ENCODE data around the gene ATP5PD.
"Not testable (repeated sequence)": the region's sequence is repeated elsewhere in the genome, so short reads cannot be mapped to it uniquely, and the experiment has no call there.

ATP5PD gene

GRCh38 chr17:75048249-75048878 is 1.6 kb upstream of the ATP5PD start:
- Mint-ChIP-seq H3K9me3 (no peaks in the 10 kb centered on the region), H3K36me3 (peaks cover 8% of the 10 kb centered on the region), H3K27ac (peak overlapping the region; percentile 94), H3K4me3 (peak overlapping the region; percentile 96), H3K4me1 (peaks cover 22% of the 10 kb centered on the region), H3K27me3 (no peaks in the 10 kb centered on the region)
- ATAC-seq (ENCODE audit: low read depth) (no peak), DNase-seq (ENCODE audit: low spot score in 2 of 2) (no peak)

GRCh38 chr17:75047398-75048098 is 779 bp upstream of the ATP5PD start:
- Mint-ChIP-seq H3K27me3 (no peaks in the 10 kb centered on the region), H3K4me3 (peak overlapping the region; percentile 96), H3K27ac (peak overlapping the region; percentile 94), H3K4me1 (peaks cover 19% of the 10 kb centered on the region), H3K9me3 (no peaks in the 10 kb centered on the region), H3K36me3 (peaks cover 4% of the 10 kb centered on the region)
- DNase-seq (ENCODE audit: low spot score in 2 of 2): no peak
- peak; percentile 1 for ATAC-seq (ENCODE audit: low read depth)

- Mint-ChIP-seq H3K27ac (peak overlapping the region; percentile 94), H3K4me3 (peak overlapping the region; percentile 99), H3K4me1 (peaks cover 19% of the 10 kb centered on the region)
- ATAC-seq (ENCODE audit: low read depth); H3K9me3 Mint-ChIP-seq; DNase-seq (ENCODE audit: low spot score in 2 of 2); H3K27me3 Mint-ChIP-seq; H3K36me3 Mint-ChIP-seq: not testable (repeated sequence)
These were observed 793 bp downstream of the ATP5PD start for GRCh38 chr17:75045946-75046406.

- ATAC-seq (ENCODE audit: low read depth) (no peak), DNase-seq (ENCODE audit: low spot score in 2 of 2) (no peak)
- Mint-ChIP-seq H3K4me1 (peaks cover 19% of the 10 kb centered on the region), H3K27me3 (no peaks in the 10 kb centered on the region), H3K4me3 (peak overlapping the region; percentile 7), H3K27ac (no peak overlapping the region), H3K9me3 (no peaks in the 10 kb centered on the region), H3K36me3 (peaks cover 13% of the 10 kb centered on the region)
These were observed 2.1 kb downstream of the ATP5PD start for GRCh38 chr17:75044716-75045115.

DNA sequence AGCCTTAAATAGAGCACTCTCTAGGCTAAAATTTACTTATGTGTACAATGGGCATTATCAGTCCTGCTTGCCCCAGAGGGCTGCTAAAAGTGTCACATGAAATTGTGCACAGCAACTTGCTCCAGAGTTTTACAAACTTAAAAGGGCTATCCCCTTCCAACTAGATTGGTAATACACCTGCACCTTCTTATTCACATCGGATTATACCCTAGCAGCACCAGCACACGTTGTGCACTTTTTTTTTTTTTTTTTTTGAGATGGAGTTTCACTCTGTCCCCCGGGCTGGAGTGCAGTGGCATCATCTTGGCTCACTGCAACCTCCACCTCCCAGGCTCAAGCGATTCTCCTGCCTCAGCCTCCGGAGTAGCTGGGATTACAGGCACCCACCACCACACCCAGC is 3.0 kb downstream of the ATP5PD start:
- peaks cover 19% of the 10 kb centered on the region for H3K4me1 Mint-ChIP-seq
- H3K4me3 Mint-ChIP-seq; H3K27ac Mint-ChIP-seq; DNase-seq (ENCODE audit: low spot score in 2 of 2); H3K9me3 Mint-ChIP-seq; ATAC-seq (ENCODE audit: low read depth); H3K27me3 Mint-ChIP-seq: not testable (repeated sequence)
- peaks cover 17% of the 10 kb centered on the region for H3K36me3 Mint-ChIP-seq

- no peaks in the 10 kb centered on the region for H3K27me3 Mint-ChIP-seq
- peaks cover 18% of the 10 kb centered on the region for H3K36me3 Mint-ChIP-seq
- H3K9me3 Mint-ChIP-seq: no peaks in the 10 kb centered on the region
- H3K27ac Mint-ChIP-seq: no peak overlapping the region
- DNase-seq (ENCODE audit: low spot score in 2 of 2): no peak
- peaks cover 10% of the 10 kb centered on the region for H3K4me1 Mint-ChIP-seq
- ATAC-seq (ENCODE audit: low read depth): no peak
- H3K4me3 Mint-ChIP-seq: no peak overlapping the region
These were observed 5.0 kb downstream of the ATP5PD start for GRCh38 chr17:75041656-75042280.

DNA sequence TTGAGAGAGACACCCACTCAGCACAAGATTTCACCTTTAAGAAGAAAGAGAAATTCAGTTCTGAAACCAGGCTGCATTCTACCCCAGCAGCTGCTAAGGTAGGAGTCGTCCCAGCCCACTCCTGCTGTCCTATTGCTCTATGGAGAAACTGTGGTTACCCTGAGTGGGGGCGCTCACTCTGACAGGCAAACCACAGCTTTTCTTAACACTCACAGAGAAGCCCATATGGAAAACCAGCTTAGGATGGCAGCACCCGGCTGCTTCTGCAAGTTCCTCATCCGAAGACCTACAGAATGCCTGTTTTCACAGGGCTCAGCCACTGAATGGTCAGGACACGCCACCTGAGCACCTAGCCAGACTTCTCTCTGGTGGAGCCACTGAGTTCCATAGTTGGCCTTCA is 7.5 kb downstream of the ATP5PD start:
- H3K9me3 Mint-ChIP-seq: no peaks in the 10 kb centered on the region
- DNase-seq (ENCODE audit: low spot score in 2 of 2): no peak
- H3K4me1 Mint-ChIP-seq: peaks cover 7% of the 10 kb centered on the region
- H3K27ac Mint-ChIP-seq: no peak overlapping the region
- no peak overlapping the region for H3K4me3 Mint-ChIP-seq
- peaks cover 18% of the 10 kb centered on the region for H3K36me3 Mint-ChIP-seq
- ATAC-seq (ENCODE audit: low read depth): no peak
- H3K27me3 Mint-ChIP-seq: no peaks in the 10 kb centered on the region

DNA sequence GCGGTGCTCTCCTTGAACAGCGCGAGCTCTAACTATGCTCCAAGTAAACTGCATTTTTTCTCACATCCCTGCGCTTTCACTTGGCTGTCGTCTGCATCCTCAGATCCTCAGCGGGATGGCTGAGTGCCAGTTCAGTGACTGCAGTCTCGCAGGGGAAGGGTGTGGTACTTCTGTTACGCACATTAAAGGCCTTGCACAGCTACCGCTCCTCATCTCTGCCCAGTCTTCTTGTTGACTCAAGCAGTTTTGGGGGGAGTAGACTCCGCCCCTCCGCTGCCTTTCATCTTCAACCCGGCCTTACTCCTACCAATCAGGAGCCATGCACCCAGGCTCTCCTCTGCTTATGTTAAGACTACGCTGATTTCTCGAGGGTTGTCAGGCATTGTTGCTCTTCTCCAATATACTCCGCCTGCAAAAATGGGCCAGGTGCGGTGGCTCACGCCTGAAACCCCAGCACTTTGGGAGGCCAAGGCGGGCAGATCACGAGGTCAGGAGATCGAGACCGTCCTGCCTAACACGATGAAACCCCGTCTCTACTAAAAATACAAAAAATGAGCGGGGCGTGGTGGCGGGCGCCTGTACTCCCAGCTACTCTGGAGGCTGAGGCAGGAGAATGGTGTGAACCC is 10.0 kb downstream of the ATP5PD start:
- Mint-ChIP-seq H3K4me3 (no peak overlapping the region), H3K27me3 (no peaks in the 10 kb centered on the region), H3K9me3 (no peaks in the 10 kb centered on the region), H3K4me1 (peaks cover 26% of the 10 kb centered on the region), H3K36me3 (peaks cover 15% of the 10 kb centered on the region), H3K27ac (no peak overlapping the region)
- DNase-seq (ENCODE audit: low spot score in 2 of 2) (no peak), ATAC-seq (ENCODE audit: low read depth) (no peak)

- peak overlapping the region; percentile 97 for H3K27ac Mint-ChIP-seq
- ATAC-seq (ENCODE audit: low read depth): peak; percentile 65
- H3K4me3 Mint-ChIP-seq: peak overlapping the region; percentile 94
These were observed 12.4 kb downstream of the ATP5PD start for GRCh38 chr17:75034236-75034908.

GRCh38 chr17:75033346-75034235 is 13.2 kb downstream of the ATP5PD start:
- peaks cover 26% of the 10 kb centered on the region for H3K4me1 Mint-ChIP-seq
- ATAC-seq (ENCODE audit: low read depth) (peak; percentile 40), DNase-seq (ENCODE audit: low spot score in 2 of 2) (peak; percentile 71 to 89)

More at GRCh38 chr17:75034236-75034908, 12.4 kb downstream of the ATP5PD start:
- H3K4me1 Mint-ChIP-seq: peaks cover 26% of the 10 kb centered on the region
- peak; percentile 54 to 79 for DNase-seq (ENCODE audit: low spot score in 2 of 2)
- H3K9me3 Mint-ChIP-seq: peaks cover 3% of the 10 kb centered on the region
- peaks cover 3% of the 10 kb centered on the region for H3K36me3 Mint-ChIP-seq
- H3K27me3 Mint-ChIP-seq: no peaks in the 10 kb centered on the region

DNA sequence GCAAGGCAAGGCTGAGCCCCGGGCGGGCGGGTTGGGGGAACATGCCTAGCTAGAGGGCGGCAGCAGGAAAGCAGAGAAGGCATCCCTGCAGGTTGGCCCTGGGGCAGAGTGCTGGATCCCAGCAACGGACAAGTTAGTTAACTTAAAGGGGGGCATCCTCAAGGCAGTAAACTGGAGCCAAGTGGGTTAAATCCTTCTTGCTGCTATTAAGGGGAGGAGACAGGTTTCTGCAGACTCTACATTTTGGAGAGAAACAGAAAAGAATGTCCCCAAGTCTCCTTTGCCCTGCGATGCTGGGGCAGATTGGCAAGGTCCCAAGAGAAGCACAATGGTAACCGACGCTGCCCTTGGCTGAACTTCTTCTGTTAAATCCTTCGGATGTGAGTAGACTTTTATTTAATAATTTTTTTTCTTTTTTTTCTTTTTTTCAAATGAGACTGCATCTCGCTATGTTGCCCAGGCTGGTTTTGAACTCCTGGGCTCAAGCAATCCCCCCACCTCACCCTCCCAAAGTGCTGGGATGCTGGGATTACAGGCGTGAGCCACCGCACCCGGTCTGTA is 14.0 kb downstream of the ATP5PD start:
- Mint-ChIP-seq H3K9me3 (peaks cover 3% of the 10 kb centered on the region), H3K27me3 (no peaks in the 10 kb centered on the region), H3K36me3 (no peaks in the 10 kb centered on the region), H3K27ac (peak overlapping the region; percentile 58), H3K4me1 (peaks cover 26% of the 10 kb centered on the region), H3K4me3 (peak overlapping the region; percentile 94)
- DNase-seq (ENCODE audit: low spot score in 2 of 2) (no peak), ATAC-seq (ENCODE audit: low read depth) (peak; percentile 5)

More at GRCh38 chr17:75033346-75034235, 13.2 kb downstream of the ATP5PD start:
- H3K36me3 Mint-ChIP-seq: no peaks in the 10 kb centered on the region
- peak overlapping the region; percentile 97 for H3K27ac Mint-ChIP-seq
- H3K9me3 Mint-ChIP-seq: peaks cover 3% of the 10 kb centered on the region
- no peaks in the 10 kb centered on the region for H3K27me3 Mint-ChIP-seq
- H3K4me3 Mint-ChIP-seq: peak overlapping the region; percentile 94

- peak; percentile 29 to 61 for DNase-seq (ENCODE audit: low spot score in 2 of 2)
- Mint-ChIP-seq H3K9me3 (peaks cover 3% of the 10 kb centered on the region), H3K27ac (peak overlapping the region; percentile 58), H3K4me1 (peaks cover 26% of the 10 kb centered on the region), H3K27me3 (no peaks in the 10 kb centered on the region), H3K36me3 (no peaks in the 10 kb centered on the region), H3K4me3 (peak overlapping the region; percentile 94)
- peak; percentile 50 for ATAC-seq (ENCODE audit: low read depth)
These were observed 14.6 kb downstream of the ATP5PD start for GRCh38 chr17:75031972-75032719.
